K562 (cell line): Measurements from ENCODE around the gene ECHDC3. TPM values are rescaled to one million over a fixed set of nuclear protein-coding genes. Genes with fewer than 3 reads are reported as not detected.

Source experiments
- CREB3 ChIP-seq: fragments of 450-650 bp; conservative IDR thresholded peaks from 2 replicates; pipeline ENCODE4 v1.6.1; 2016; ENCODE audit warnings: missing genetic modification characterization, low read depth, mild to moderate bottlenecking, missing compliant biosample characterization, moderate library complexity
- CREBBP ChIP-seq: IDR thresholded peaks from one replicate; pipeline ENCODE4 v1.6.1; 2012; ENCODE audit warnings: low read depth, mild to moderate bottlenecking, control low read depth, inconsistent platforms, low read length
- CTBP1 ChIP-seq: fragments of 450-650 bp; IDR thresholded peaks from 2 replicates; pipeline ENCODE4 v1.6.1; 2016; ENCODE audit warnings: borderline replicate concordance
- ESRRA ChIP-seq: fragments of 450-650 bp; IDR thresholded peaks from 2 replicates; pipeline ENCODE4 v1.6.1; 2014; ENCODE audit warnings: low read depth, mild to moderate bottlenecking, moderate library complexity, borderline replicate concordance
- ETV1 ChIP-seq: fragments of 450-650 bp; conservative IDR thresholded peaks from 2 replicates; pipeline ENCODE4 v1.6.1; 2016; ENCODE audit warnings: missing genetic modification characterization, control low read depth, low read depth, missing compliant biosample characterization
- FOSL1 ChIP-seq: fragments of 200-800 bp; sonication (Bioruptor generic); conservative IDR thresholded peaks from 2 replicates; pipeline ENCODE4 v1.6.1; 2016; ENCODE audit warnings: missing genetic modification characterization, missing compliant biosample characterization
- HMG20A ChIP-seq: fragments of 450-650 bp; formaldehyde crosslinking; conservative IDR thresholded peaks from 2 replicates; pipeline ENCODE4 v1.4.0; 2020; ENCODE audit warnings: mild to moderate bottlenecking, mixed read lengths
- KDM1A ChIP-seq, 2 experiments: fragments of 450-650 bp; IDR thresholded peaks; 2 replicates each; pipeline ENCODE4 v1.6.1; 2016; ENCODE audit warnings: mild to moderate bottlenecking in 2 of 2
- KLF13 ChIP-seq: fragments of 450-650 bp; IDR thresholded peaks from 2 replicates; pipeline ENCODE4 v1.6.1; 2016; ENCODE audit warnings: missing genetic modification characterization, low read depth, mild to moderate bottlenecking, missing compliant biosample characterization, moderate library complexity, borderline replicate concordance
- MAFG ChIP-seq: fragments of 450-650 bp; conservative IDR thresholded peaks from 2 replicates; pipeline ENCODE4 v1.6.1; 2016; ENCODE audit warnings: missing genetic modification characterization, missing compliant biosample characterization
- MEF2A ChIP-seq: IDR thresholded peaks from 2 replicates; pipeline ENCODE4 v1.6.1; 2011; ENCODE audit warnings: low read depth, mild to moderate bottlenecking, low read length, moderate library complexity; ENCODE audit not compliant: control insufficient read depth
- MXD1 ChIP-seq: fragments of 250-450 bp; sonication (Bioruptor Pico); IDR thresholded peaks from 2 replicates; pipeline ENCODE4 v1.8.0; 2021; ENCODE audit warnings: borderline replicate concordance, mild to moderate bottlenecking, moderate library complexity; ENCODE audit not compliant: poor library complexity, severe bottlenecking
- NONO ChIP-seq, 2 experiments: fragments of 200-400 bp in 1 of 2; fragments of 450-650 bp in 1 of 2; formaldehyde crosslinking in 1 of 2; IDR thresholded peaks; 2 replicates each; pipeline ENCODE4 v1.6.1; 2017; ENCODE audit warnings: low read depth in 2 of 2, mild to moderate bottlenecking in 2 of 2, moderate library complexity in 2 of 2, low read length in 1 of 2
- SIRT6 ChIP-seq: IDR thresholded peaks from one replicate; pipeline ENCODE4 v1.6.1; 2012; ENCODE audit warnings: low read depth, mild to moderate bottlenecking, control low read depth, inconsistent platforms, low read length, moderate library complexity
- SMARCE1 ChIP-seq: fragments of 450-650 bp; IDR thresholded peaks from 2 replicates; pipeline ENCODE4 v1.7.1; 2016; ENCODE audit warnings: mild to moderate bottlenecking
- ZNF253 ChIP-seq: fragments of 250-450 bp; sonication (Bioruptor Pico); conservative IDR thresholded peaks from 2 replicates; pipeline ENCODE4 v1.6.1; 2021; ENCODE audit warnings: mild to moderate bottlenecking
- ZNF395 ChIP-seq: fragments of 200-800 bp; sonication (Bioruptor generic); IDR thresholded peaks from 2 replicates; pipeline ENCODE4 v1.6.1; 2017; ENCODE audit warnings: missing genetic modification characterization, missing compliant biosample characterization
- ZNF79 ChIP-seq: fragments of 250-450 bp; sonication (Bioruptor Pico); IDR thresholded peaks from 2 replicates; pipeline ENCODE4 v1.4.0; 2020; ENCODE audit warnings: low read depth, mild to moderate bottlenecking, moderate library complexity
- ZSCAN29 ChIP-seq: fragments of 450-650 bp; IDR thresholded peaks from 2 replicates; pipeline ENCODE4 v1.6.1; 2017
- polyA plus RNA-seq, 8 experiments: library from polyadenylated mRNA; depleted of rRNA in 4 of 8; stranded (reverse) in 5 of 8; unstranded in 3 of 8; fragments of >200 nt; fragmentation: Nextera tagmentation in 2 of 8; fragmentation: Illumina TruSeq in 1 of 8; extraction: Ambion mirVana in 2 of 8; extraction: Trizol in 1 of 8; gene quantifications; 2 replicates each; pipeline versions ENCODE4 v1.2.1 to v1.2.3, GENCODE V29; 2011 to 2014; ENCODE audit warnings: inconsistent platforms in 1 of 8, missing spikeins in 1 of 8
- total RNA-seq, 7 experiments: library from RNA; depleted of rRNA in 6 of 7; stranded (reverse); fragments of >200 nt in 6 of 7; fragmentation: Illumina TruSeq in 2 of 7; extraction: Trizol in 2 of 7; gene quantifications; 2 replicates each; pipeline versions ENCODE4 v1.2.1 to v1.2.3, GENCODE V29; 2011 to 2021; ENCODE audit warnings: low replicate concordance in 1 of 7
- TF ChIP-seq, protein P1 (sequence below): fragments of 450-650 bp; IDR thresholded peaks from 2 replicates; pipeline ENCODE4 v1.6.1; 2016; ENCODE audit warnings: mild to moderate bottlenecking
- TF ChIP-seq, protein P2 (sequence below): fragments of 250-450 bp; sonication (Bioruptor Pico); IDR thresholded peaks from 2 replicates; pipeline ENCODE4 v1.5.0; 2020; ENCODE audit warnings: mild to moderate bottlenecking

The ECHDC3 gene
- total and polyA plus RNA-seq, 9 of the 15 experiments (the other 6 are each of a cell fraction or from before 2014, with no cell fraction given): 0.53 to 21.9 (median 15.7) TPM

- TF ChIP-seq CREB3 (tag) (no peak), SMARCE1 (no peak), NONO (IDR thresholded peaks at IDR 0.05; ENCODE audit: low read depth in 2 of 2, low read length in 1 of 2) (no peak), ZNF253 (CRISPR knock-in tag) (no peak), MEF2A (no peak), SIRT6 (no peak), ESRRA (no peak), FOSL1 (tag) (no peak), KDM1A (IDR thresholded peaks at IDR 0.05) (no peak), CREBBP (no peak), ZNF395 (CRISPR knock-in tag) (no peak), ZNF79 (no peak), ZSCAN29 (no peak), MAFG (tag) (no peak), MXD1 (CRISPR knock-in tag) (no peak), KLF13 (tag) (no peak), ETV1 (tag) (peak; percentile 67), CTBP1 (no peak), HMG20A (CRISPR knock-in tag) (no peak)
- TF ChIP-seq, protein P1, sequence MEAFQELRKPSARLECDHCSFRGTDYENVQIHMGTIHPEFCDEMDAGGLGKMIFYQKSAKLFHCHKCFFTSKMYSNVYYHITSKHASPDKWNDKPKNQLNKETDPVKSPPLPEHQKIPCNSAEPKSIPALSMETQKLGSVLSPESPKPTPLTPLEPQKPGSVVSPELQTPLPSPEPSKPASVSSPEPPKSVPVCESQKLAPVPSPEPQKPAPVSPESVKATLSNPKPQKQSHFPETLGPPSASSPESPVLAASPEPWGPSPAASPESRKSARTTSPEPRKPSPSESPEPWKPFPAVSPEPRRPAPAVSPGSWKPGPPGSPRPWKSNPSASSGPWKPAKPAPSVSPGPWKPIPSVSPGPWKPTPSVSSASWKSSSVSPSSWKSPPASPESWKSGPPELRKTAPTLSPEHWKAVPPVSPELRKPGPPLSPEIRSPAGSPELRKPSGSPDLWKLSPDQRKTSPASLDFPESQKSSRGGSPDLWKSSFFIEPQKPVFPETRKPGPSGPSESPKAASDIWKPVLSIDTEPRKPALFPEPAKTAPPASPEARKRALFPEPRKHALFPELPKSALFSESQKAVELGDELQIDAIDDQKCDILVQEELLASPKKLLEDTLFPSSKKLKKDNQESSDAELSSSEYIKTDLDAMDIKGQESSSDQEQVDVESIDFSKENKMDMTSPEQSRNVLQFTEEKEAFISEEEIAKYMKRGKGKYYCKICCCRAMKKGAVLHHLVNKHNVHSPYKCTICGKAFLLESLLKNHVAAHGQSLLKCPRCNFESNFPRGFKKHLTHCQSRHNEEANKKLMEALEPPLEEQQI: no peak
- TF ChIP-seq, protein P2, sequence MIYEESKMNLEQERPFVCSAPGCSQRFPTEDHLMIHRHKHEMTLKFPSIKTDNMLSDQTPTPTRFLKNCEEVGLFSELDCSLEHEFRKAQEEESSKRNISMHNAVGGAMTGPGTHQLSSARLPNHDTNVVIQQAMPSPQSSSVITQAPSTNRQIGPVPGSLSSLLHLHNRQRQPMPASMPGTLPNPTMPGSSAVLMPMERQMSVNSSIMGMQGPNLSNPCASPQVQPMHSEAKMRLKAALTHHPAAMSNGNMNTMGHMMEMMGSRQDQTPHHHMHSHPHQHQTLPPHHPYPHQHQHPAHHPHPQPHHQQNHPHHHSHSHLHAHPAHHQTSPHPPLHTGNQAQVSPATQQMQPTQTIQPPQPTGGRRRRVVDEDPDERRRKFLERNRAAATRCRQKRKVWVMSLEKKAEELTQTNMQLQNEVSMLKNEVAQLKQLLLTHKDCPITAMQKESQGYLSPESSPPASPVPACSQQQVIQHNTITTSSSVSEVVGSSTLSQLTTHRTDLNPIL (CRISPR knock-in tag): no peak
Observed at GRCh38 chr10:11798845-11799735, 56.9 kb downstream of the ECHDC3 start (continued).
